Kidney epithelial cell (primary cell): Measurements from ENCODE around the gene FGF9. TPM values are rescaled to one million over a fixed set of nuclear protein-coding genes. Genes with fewer than 3 reads are reported as not detected.

Experiments
- DNase-seq: peaks from one replicate; pipeline ENCODE4 v3.0.0-alpha.2; 2010; ENCODE audit warnings: low read depth
- H3K27me3 ChIP-seq: 2 replicates; pipeline ENCODE4 v1.6.0; 2011; ENCODE audit warnings: low read length; ENCODE audit not compliant: control insufficient read depth, insufficient read depth
- H3K36me3 ChIP-seq: 2 replicates; pipeline ENCODE4 v1.5.1; 2011; ENCODE audit warnings: low read length; ENCODE audit not compliant: control insufficient read depth, insufficient read depth
- H3K4me3 ChIP-seq: 2 replicates; pipeline ENCODE4 v1.5.1; 2011; ENCODE audit warnings: low read depth, mild to moderate bottlenecking, control low read depth, low read length
- CTCF ChIP-seq: IDR thresholded peaks from 2 replicates; pipeline ENCODE4 v1.5.1; 2011; ENCODE audit warnings: mild to moderate bottlenecking, moderate library complexity, low read length, control low read depth, inconsistent platforms; ENCODE audit not compliant: insufficient read depth, poor library complexity, severe bottlenecking
- total RNA-seq: library from RNA; depleted of rRNA; stranded (reverse); fragments of >200 nt; gene quantifications from 2 replicates; pipeline ENCODE4 v1.2.3, GENCODE V29; 2015

The FGF9 gene
- total RNA-seq, 1 donor from 2014 or later = 0.33 TPM

GRCh38 chr13:21735701-21736401 is 65.0 kb downstream of the FGF9 start:
- Histone ChIP-seq H3K36me3 (no peaks in the 10 kb centered on the region), H3K4me3 (no peak overlapping the region), H3K27me3 (no peaks in the 10 kb centered on the region)
- TF ChIP-seq CTCF = no peak
- DNase-seq = no peak

GRCh38 chr13:21736926-21737325 is 66.1 kb downstream of the FGF9 start:
- H3K4me3 ChIP-seq = no peak overlapping the region
- no peaks in the 10 kb centered on the region for H3K27me3 ChIP-seq
- DNase-seq = no peak
- no peaks in the 10 kb centered on the region for H3K36me3 ChIP-seq
- no peak for TF ChIP-seq CTCF

- H3K27me3 ChIP-seq = no peaks in the 10 kb centered on the region
- no peaks in the 10 kb centered on the region for H3K36me3 ChIP-seq
- no peak for TF ChIP-seq CTCF
- H3K4me3 ChIP-seq = no peak overlapping the region
- DNase-seq = no peak
Measured at GRCh38 chr13:21738630-21739029, 67.8 kb downstream of the FGF9 start.

- Histone ChIP-seq H3K4me3 (no peak overlapping the region), H3K36me3 (no peaks in the 10 kb centered on the region), H3K27me3 (no peaks in the 10 kb centered on the region)
- no peak for TF ChIP-seq CTCF
- no peak for DNase-seq
Measured at GRCh38 chr13:21739771-21740170, 68.9 kb downstream of the FGF9 start.

GRCh38 chr13:21741396-21741979 is 70.6 kb downstream of the FGF9 start:
- no peaks in the 10 kb centered on the region for H3K27me3 ChIP-seq
- H3K4me3 ChIP-seq = no peak overlapping the region
- H3K36me3 ChIP-seq = no peaks in the 10 kb centered on the region
- no peak for TF ChIP-seq CTCF
- no peak for DNase-seq

GRCh38 chr13:21742096-21742495 is 71.2 kb downstream of the FGF9 start:
- H3K27me3 ChIP-seq = no peaks in the 10 kb centered on the region
- no peak for DNase-seq
- no peak overlapping the region for H3K4me3 ChIP-seq
- no peaks in the 10 kb centered on the region for H3K36me3 ChIP-seq
- TF ChIP-seq CTCF = no peak
